ENCODE data around the gene OBSCN.
A peak's percentile ranks its signal among the peaks of the same experiment; 100 is the strongest.

Gene OBSCN

DNA sequence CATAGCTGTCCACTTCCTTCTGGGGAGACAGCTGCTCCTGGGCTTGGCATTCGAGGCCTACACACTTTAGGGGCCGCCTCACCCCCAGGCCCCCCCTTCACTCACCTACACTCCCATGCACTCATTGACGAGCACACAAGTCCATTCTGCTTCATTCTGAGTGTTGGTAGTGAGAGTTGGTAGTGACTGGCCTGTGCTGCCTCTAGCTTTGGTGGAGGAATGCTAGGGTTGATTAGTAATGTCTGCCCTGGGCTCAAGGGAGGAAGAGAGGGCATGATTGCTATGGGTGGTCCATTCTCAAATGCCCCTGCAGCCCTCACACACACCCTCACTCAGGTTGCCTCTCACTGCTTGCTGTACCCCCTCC, 168.4 kb downstream of the OBSCN start:
- no peak overlapping the region for H3K4me3 ChIP-seq (ENCODE audit: low read depth, low read length)
- DNase-seq (ENCODE audit: low read depth): no peak

- H3K4me3 ChIP-seq (ENCODE audit: low read depth, low read length): no peak overlapping the region
- DNase-seq (ENCODE audit: low read depth): no peak
These were observed 169.1 kb downstream of the OBSCN start for GRCh38 chr1:228376651-228377631.

DNA sequence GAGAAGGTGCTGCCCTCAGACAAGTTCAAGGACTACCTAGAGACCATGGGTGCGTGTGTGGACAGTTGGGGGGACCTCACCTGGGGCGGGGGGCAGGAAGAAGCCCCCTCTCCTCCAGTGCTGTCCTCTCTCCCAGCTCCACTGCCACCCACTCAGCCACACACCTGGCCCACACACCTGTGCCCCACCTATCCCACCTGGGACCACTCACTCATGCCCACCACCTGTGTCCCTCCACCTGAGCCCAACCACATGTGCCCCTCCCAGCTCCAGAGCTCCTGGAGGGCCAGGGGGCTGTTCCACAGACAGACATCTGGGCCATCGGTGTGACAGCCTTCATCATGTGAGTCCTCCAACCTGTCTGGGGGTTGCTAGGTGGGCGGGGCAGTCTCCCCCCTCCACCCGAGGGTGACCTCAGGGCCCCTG, 169.8 kb downstream of the OBSCN start:
- H3K4me3 ChIP-seq (ENCODE audit: low read depth, low read length): no peak overlapping the region
- no peak for DNase-seq (ENCODE audit: low read depth)

DNA sequence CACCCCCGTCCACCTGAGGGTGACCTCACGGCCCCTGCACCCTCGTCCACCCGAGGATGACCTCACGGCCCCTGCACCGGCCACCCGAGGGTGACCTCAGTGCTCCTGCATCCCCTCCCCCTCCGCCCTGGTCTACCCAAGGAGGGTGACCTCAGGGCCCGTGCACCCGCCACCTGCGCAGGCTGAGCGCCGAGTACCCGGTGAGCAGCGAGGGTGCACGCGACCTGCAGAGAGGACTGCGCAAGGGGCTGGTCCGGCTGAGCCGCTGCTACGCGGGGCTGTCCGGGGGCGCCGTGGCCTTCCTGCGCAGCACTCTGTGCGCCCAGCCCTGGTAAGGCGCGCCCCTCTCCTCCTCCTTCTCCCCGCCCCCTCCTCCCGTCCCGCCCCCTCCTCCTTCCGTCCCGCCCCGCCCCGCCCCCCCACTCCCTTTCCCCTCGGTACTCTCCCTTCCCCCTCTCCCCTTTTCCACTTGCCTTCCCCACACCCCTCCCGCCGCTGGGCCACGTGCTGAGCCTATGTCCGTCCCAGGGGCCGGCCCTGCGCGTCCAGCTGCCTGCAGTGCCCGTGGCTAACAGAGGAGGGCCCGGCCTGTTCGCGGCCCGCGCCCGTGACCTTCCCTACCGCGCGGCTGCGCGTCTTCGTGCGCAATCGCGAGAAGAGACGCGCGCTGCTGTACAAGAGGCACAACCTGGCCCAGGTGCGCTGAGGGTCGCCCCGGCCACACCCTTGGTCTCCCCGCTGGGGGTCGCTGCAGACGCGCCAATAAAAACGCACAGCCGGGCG, 170.4 kb downstream of the OBSCN start:
- peak overlapping the region; percentile 60 for H3K4me3 ChIP-seq (ENCODE audit: low read depth, low read length)
- DNase-seq (ENCODE audit: low read depth): peak; percentile 21

GRCh38 chr1:228378873-228379460, 171.1 kb downstream of the OBSCN start:
- peak overlapping the region; percentile 60 for H3K4me3 ChIP-seq (ENCODE audit: low read depth, low read length)
- no peak for DNase-seq (ENCODE audit: low read depth)

GRCh38 chr1:228379666-228380065, 171.8 kb downstream of the OBSCN start:
- no peak for DNase-seq (ENCODE audit: low read depth)
- H3K4me3 ChIP-seq (ENCODE audit: low read depth, low read length): no peak overlapping the region

GRCh38 chr1:228381356-228381755, 173.5 kb downstream of the OBSCN start:
- H3K4me3 ChIP-seq (ENCODE audit: low read depth, low read length): no peak overlapping the region
- DNase-seq (ENCODE audit: low read depth): peak; percentile 9

GRCh38 chr1:228383773-228384172, 175.9 kb downstream of the OBSCN start:
- no peak for DNase-seq (ENCODE audit: low read depth)
- H3K4me3 ChIP-seq (ENCODE audit: low read depth, low read length): no peak overlapping the region

- H3K4me3 ChIP-seq (ENCODE audit: low read depth, low read length): no peak overlapping the region
- no peak for DNase-seq (ENCODE audit: low read depth)
These were observed 177.4 kb downstream of the OBSCN start for GRCh38 chr1:228385232-228385631.

- no peak overlapping the region for H3K4me3 ChIP-seq (ENCODE audit: low read depth, low read length)
- no peak for DNase-seq (ENCODE audit: low read depth)
These were observed 179.5 kb downstream of the OBSCN start for GRCh38 chr1:228387321-228387720.

DNA sequence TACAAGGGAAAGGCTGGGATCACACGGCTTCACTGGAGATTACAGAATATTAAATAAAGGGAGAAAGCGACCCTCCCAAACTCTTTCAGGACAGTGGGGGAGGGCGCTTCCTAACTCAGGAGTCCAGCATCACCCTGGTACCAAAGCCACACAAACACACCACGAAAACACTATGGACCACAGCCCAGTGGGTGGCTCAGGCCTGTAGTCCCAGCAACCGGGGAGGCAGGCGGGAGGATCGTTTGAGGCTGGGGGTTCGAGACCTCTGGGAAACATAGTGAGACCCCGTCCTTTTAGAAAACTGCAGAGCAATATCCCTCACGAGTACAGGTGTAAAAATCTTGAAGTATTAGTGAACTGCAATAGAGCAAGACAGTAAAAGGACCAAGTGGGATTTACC, 182.8 kb downstream of the OBSCN start:
- H3K4me3 ChIP-seq (ENCODE audit: low read depth, low read length): no peak overlapping the region
- no peak for DNase-seq (ENCODE audit: low read depth)

- no peak overlapping the region for H3K4me3 ChIP-seq (ENCODE audit: low read depth, low read length)
- DNase-seq (ENCODE audit: low read depth): no peak
These were observed 183.7 kb downstream of the OBSCN start for GRCh38 chr1:228391411-228392020.

DNA sequence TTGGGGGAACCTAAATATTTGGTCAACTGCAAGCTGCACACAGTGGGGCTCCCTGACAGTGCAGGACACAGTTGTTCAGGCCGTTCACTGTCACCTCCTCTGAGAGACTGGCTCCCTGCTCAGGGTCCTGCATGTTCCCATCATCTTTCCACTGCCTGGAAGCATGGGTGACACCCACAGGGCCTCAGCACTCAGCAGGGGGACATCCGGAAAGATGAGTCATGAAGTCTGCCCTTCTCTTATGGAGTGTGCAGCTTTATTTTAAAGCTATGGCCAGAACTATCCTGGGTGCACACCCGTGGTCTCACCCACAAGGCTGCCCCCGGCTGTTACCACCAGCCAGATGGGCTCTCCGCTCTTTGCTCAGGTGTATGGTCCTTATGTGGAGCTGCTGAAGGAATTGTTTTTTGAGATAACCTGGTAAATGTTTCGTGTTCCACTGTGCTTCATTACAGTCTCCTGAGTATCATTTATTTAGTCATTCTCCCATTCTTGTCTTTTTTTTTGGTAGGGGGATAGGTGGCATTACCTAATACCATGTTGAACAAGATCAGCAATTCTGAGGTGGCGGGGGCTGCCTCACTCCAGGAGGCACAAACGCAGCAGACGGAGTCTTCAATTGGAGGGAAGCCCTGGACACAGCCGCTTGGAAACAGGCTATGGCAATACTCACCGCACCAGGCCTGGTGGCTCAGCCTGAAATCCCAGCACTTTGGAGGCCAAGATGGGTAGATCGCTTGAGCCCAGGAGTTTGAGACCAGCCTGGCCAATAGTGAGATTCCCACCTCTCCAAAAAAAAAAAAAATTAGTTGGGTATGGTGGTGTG, 184.5 kb downstream of the OBSCN start:
- no peak overlapping the region for H3K4me3 ChIP-seq (ENCODE audit: low read depth, low read length)
- DNase-seq (ENCODE audit: low read depth): no peak

DNA sequence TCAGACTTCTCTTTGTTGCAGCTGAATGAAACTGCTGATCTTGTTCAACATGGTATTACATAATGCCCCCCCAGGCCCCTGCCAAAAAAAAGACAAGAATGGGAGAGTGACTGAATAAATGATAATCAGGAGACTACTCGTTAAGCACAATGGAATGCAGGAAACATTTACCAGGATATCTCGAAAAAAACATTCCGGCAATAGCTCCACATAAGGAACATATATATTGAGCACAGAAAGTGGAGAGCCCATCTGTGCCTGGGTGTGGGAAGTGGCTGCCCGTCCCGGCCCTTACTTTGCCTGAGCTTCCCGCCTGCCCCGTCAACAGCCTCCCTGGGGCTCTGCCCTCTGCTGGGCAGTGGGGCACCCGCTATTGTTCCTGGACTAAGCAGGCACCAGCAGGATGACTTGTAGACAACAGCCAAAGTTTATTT, 185.4 kb downstream of the OBSCN start:
- DNase-seq (ENCODE audit: low read depth): no peak
- no peak overlapping the region for H3K4me3 ChIP-seq (ENCODE audit: low read depth, low read length)

DNA sequence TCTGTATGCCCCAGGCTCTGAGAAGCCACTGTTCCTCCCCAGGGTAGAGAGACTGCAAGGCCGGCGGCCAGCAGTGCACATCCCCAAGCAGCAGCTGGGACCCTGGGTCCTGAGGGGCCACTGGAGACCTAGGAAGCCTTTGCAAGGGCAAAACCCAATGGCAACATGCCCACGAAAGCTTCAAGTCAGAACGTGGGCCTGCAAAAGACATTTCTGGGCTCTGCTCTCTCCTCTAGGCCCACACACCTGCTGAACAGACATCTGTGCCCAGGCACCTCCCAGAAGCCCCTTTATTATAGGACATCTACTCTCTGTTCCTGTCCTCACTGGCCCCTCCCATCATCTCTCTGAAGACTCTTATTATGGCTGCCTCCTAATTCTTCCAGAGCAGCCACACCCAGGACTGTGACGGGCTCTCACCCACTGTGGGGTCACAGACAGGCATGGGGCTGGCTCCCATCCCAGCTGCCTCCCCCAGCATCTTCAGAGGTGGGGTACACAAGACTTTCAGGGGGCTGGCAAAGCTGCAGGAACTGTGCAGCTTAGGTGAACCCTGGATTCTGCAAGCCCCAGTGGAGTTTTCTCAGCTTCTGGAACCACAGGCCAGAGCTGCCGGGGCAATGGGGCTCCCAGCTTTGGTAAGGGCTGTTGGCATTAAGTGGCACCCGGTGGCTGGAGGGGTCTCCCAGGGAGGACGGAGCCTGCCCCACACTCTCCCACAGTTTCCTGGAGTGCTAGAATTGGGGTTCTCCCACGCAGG, 186.1 kb downstream of the OBSCN start:
- no peak for DNase-seq (ENCODE audit: low read depth)
- H3K4me3 ChIP-seq (ENCODE audit: low read depth, low read length): no peak overlapping the region

DNA sequence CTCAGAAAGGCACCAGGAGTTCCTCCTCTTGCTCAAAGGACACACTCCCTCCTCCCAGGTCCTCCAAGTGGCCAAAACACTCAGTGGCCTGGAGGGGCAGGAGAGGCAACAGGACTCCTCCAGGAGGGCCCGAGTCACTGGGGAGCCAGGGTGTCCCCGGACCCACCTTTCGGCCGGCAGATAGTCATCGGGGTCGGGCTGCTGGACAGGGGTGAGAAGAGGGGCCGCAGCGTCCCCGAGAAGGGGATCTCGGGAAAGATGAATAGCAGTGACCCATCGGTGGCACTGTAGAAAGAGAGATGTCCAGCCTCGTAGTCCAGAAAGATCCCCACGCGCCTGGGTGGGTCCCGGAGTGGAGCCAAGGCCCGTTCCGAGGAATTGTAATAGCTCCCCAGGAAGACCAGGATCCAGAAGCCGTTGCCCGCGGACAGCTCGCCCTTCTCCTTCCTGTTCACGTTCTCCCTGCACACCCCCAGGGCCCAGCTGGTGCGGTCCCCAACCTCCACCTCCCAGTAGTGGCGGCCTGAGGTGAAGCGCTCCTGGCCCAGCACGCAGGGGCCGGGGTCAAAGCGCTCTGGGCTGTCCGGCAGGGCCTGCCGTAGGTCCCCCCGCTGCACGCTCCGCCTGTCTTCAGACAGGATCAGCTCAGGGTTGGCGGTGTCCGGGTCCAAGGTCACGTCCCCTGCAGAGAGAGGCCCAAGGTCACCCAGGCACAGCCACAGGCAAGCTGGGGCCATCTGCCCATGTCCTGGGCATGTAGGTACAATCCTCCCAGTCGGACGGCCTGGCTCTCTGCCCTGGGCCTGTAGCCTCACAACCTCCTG, 186.9 kb downstream of the OBSCN start:
- H3K4me3 ChIP-seq (ENCODE audit: low read depth, low read length): no peak overlapping the region
- DNase-seq (ENCODE audit: low read depth): no peak

All from skeletal muscle cell (primary cell).